ENCODE measurements around the gene ZNF780A.
"Not testable (repeated sequence)": the region's sequence is repeated elsewhere in the genome, so short reads cannot be mapped to it uniquely, and the experiment has no call there.

The ZNF780A gene

DNA sequence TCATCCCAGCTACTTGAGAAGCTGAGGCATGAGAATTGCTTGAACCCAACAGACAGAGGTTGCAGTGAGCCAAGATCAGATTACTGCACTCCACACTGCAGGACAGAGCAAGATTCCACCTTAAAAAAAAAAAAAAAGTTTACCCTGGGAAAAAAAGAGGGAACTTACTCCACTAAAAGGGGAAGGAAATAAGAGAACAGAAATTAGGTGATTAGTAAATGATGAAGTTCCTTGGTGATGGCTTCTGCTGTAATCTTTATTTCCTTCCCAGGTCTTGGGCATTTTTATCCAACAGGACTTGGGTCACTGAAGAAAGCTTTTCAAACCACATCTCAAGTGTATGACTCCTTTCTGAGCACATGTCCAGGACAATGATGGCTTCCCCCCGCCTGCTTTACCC is 9.3 kb downstream of the ZNF780A start:
- DNase-seq, result no peak

DNA sequence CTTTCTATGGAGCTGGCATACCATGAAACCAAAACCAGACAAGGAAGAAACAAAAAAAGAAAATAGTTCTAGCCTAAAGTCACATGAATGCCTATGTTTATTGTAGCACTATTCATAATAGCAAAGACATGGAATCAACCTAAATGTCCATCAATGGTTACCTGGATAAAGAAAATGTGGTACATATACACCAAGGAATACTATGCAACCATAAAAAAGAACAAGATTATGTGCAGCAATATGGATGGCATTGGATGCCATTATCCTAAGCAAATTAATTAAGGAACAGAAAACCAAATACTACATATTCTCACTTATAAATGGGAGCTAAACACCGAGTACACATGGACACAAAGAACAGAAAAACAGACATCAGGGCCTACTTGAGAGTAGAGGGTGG is 10.5 kb downstream of the ZNF780A start:
- no peak for DNase-seq

GRCh38 chr19:40078377-40078776 is 12.4 kb downstream of the ZNF780A start:
- DNase-seq, result no peak

GRCh38 chr19:40070058-40070457 is 20.7 kb downstream of the ZNF780A start:
- no peak for DNase-seq

DNA sequence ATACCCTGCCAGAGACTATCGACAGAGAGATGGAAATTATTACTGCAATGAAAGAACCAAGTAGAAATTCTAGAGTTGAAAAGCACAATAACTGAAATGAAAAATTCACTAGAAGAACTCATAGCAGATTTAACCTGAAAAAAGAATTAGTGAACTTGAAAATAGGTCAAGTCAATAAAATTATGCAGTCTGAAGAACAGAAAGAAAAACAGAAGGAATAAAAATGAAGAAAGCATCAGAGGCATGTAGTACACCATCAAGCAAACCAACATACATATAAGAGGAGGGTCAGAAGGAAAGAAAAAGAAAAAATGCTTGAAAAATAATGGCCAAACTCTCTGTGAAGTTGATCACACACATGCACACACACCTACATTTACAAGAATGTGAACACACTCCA is 31.1 kb downstream of the ZNF780A start:
- no peak for DNase-seq

DNA sequence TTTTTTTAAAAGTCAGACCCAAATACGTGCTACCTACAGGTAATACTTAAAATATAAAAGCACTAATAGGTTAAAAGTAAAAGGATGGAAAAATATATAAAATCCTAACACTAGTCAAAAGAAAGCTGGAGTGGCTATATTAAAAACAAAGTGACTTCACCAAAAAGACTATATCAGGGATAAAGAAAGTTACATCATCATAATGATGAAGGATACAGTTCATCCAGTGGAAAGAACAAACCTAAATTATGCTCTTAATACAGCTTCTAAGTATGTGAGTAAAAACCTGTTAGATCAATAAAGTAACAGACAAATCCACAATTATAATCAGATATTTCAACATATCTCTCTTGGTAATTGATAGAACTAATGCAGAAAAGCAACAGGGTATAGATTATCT is 33.6 kb downstream of the ZNF780A start:
- no peak for DNase-seq

GRCh38 chr19:40056505-40056904 is 34.2 kb downstream of the ZNF780A start:
- DNase-seq, result no peak

GRCh38 chr19:40055832-40056504 is 34.8 kb downstream of the ZNF780A start, which contains the start of gene ZNF780B:
TSS of gene ZNF780B (minus strand) at chr19:40056231. CDS start at chr19:40050332, 5,899 bp downstream.
- DNase-seq, result peak; percentile 66

DNA sequence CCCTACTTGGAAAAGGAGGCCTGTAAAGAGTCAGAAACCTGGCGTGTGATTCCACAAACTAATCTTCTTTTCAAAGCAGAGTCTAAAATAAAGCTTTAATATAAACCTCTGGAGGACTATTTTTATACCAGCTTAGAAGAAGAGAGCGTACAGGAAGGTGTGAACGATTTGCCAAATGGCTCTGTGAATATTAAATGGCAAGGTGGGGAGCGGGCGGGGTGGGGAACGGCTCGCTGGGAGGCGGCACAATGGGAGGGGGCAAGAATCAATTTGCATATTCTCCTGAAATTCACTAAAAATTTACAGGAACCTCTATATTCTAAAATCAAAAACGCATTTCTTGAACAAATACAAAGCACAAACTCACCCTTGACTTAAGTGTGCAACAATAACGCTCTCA is 35.7 kb downstream of the ZNF780A start:
- DNase-seq, result no peak

DNA sequence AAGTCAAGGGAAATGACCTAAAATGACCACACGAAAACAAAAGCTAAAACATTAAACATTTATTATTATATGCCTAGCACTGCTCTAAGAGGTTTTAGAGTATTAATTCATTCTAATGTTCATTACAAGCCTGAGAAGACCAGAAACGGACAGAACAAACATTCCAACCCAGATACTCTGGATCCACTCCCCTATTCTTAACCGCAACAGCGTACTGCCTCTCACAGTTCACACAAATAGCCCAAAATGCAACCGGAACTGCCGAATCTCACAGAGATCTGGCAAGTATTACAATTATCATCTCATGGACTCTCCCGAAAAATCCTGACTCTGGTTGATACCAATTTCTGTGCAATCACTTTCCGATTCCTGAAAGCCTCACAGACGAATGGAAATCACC is 36.1 kb downstream of the ZNF780A start:
- DNase-seq, result no peak

- no peak for DNase-seq
Measured at GRCh38 chr19:40053491-40053890, 37.3 kb downstream of the ZNF780A start.

GRCh38 chr19:40041718-40042117 is 49.0 kb downstream of the ZNF780A start:
- not testable (repeated sequence) for DNase-seq

- DNase-seq, result not testable (repeated sequence)
Measured at GRCh38 chr19:40038047-40038446, 52.7 kb downstream of the ZNF780A start.

DNA sequence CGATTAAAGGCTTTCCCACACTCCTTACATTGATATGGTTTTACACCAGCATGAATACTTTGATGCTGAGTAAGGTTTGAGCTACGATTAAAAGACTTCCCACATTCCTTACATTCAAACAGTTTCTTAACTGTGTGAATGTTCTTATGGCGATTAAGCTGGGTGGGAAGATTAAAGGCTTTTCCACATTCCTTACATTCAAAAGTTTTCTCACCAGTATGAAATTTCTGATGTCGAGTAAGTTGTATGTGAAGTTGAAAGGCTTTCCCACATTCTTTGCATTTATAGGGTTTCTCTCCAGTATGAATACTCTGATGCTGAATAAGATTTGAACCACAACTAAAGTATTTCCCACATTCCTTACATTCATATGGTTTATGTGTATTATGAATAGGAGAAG is 54.7 kb downstream of the ZNF780A start:
- no peak for DNase-seq

DNA sequence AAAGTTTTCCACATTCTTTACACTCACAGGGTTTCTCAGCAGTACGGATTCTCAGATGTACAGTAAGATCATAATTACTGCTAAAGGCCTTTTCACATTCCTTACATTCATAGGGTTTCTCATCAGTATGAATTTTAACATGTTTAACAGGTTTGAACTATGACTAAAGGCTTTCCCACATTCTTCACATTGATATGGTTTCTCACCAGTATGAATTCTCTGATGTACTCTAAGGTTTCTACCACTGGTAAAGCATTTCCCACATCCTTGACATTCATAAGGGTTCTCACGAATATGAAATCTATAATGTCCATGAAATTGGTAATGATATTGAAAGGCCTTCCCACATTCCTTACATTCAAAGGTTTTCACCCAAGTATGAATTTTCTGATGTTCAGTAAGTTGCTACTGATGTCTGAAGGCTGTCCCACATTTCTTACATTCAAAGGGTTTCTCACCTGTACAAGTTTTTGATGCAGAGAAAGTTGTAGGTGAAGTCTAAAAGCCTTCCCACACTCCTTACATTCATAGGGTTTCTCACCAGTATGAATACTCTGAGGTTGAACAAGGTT is 56.7 kb downstream of the ZNF780A start:
- DNase-seq, result no peak

DNA sequence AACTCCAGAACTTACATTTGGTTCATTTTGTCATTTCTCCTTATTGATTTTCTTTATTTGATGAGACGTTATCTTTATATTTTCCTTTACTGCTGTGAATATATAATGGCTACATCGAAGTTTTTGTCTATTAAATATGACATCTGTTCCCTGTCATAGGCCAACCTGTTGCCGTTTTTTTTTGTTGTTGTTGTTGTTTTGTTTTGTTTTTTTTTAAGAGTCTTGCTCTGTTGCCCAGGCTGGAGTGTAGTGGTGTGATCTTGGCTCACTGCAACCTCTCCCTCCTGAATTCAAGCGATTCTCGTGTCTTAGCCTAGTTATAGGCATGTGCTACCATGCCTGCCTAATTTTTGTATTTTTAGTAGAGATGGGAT is 64.2 kb downstream of the ZNF780A start:
- no peak for DNase-seq

GRCh38 chr19:40025938-40026596 is 64.7 kb downstream of the ZNF780A start:
- DNase-seq, result no peak

GRCh38 chr19:40023969-40024368 is 66.8 kb downstream of the ZNF780A start:
- DNase-seq, result no peak
